HEK293 (cell line): ENCODE data around the gene TET1.

ENCODE experiments used
- EGR2 ChIP-seq: fragments of 450-650 bp; formaldehyde crosslinking; IDR thresholded peaks from 2 replicates; pipeline ENCODE4 v1.5.1; 2016; ENCODE audit warnings: low read depth, missing biosample characterization, missing genetic modification characterization
- GLI4 ChIP-seq: fragments of 450-650 bp; formaldehyde crosslinking; IDR thresholded peaks from 2 replicates; pipeline ENCODE4 v1.5.1; 2016; ENCODE audit warnings: missing biosample characterization, missing genetic modification characterization
- KLF17 ChIP-seq: fragments of 450-650 bp; formaldehyde crosslinking; IDR thresholded peaks from 2 replicates; pipeline ENCODE4 v1.5.1; 2016; ENCODE audit warnings: missing biosample characterization, missing genetic modification characterization
- PBX3 ChIP-seq: sonication (generic); formaldehyde crosslinking; IDR thresholded peaks from 2 replicates; pipeline ENCODE4 v1.8.1; 2022; ENCODE audit warnings: mild to moderate bottlenecking, moderate library complexity, missing genetic modification reagents
- PRDM1 ChIP-seq: fragments of 450-650 bp; formaldehyde crosslinking; IDR thresholded peaks from 2 replicates; pipeline ENCODE4; 2016; ENCODE audit warnings: missing biosample characterization, missing genetic modification characterization
- YY1 ChIP-seq: fragments of 450-650 bp; formaldehyde crosslinking; IDR thresholded peaks from 2 replicates; pipeline ENCODE4 v1.5.1; 2018; ENCODE audit warnings: missing biosample characterization, missing genetic modification characterization
- ZBTB20 ChIP-seq: fragments of 450-650 bp; formaldehyde crosslinking; IDR thresholded peaks from 2 replicates; pipeline ENCODE4 v1.5.1; 2016; ENCODE audit warnings: missing biosample characterization, missing genetic modification characterization
- ZBTB6 ChIP-seq: fragments of 450-650 bp; formaldehyde crosslinking; IDR thresholded peaks from 2 replicates; pipeline ENCODE4 v1.5.1; 2017; ENCODE audit warnings: missing biosample characterization, missing genetic modification characterization
- ZFP37 ChIP-seq: fragments of 450-650 bp; formaldehyde crosslinking; IDR thresholded peaks from 2 replicates; pipeline ENCODE4 v1.5.1; 2016; ENCODE audit warnings: missing biosample characterization, missing genetic modification characterization
- ZIC2 ChIP-seq: fragments of 450-650 bp; formaldehyde crosslinking; IDR thresholded peaks from 2 replicates; pipeline ENCODE4 v1.5.1; 2016; ENCODE audit warnings: missing biosample characterization, missing genetic modification characterization
- ZNF10 ChIP-seq: fragments of 450-650 bp; formaldehyde crosslinking; IDR thresholded peaks from 2 replicates; pipeline ENCODE4 v1.5.1; 2017; ENCODE audit warnings: missing biosample characterization, missing genetic modification characterization
- ZNF133 ChIP-seq: fragments of 450-650 bp; formaldehyde crosslinking; IDR thresholded peaks from 2 replicates; pipeline ENCODE4 v1.5.1; 2016; ENCODE audit warnings: missing biosample characterization, missing genetic modification characterization
- ZNF146 ChIP-seq: fragments of 450-650 bp; formaldehyde crosslinking; IDR thresholded peaks from 2 replicates; pipeline ENCODE4 v1.5.1; 2016; ENCODE audit warnings: missing biosample characterization, missing genetic modification characterization
- ZNF24 ChIP-seq: fragments of 450-650 bp; formaldehyde crosslinking; IDR thresholded peaks from 2 replicates; pipeline ENCODE4 v1.5.1; 2016; ENCODE audit warnings: missing biosample characterization, missing genetic modification characterization
- ZNF280D ChIP-seq: fragments of 450-650 bp; formaldehyde crosslinking; IDR thresholded peaks from 2 replicates; pipeline ENCODE4 v1.5.1; 2016; ENCODE audit warnings: missing biosample characterization, missing genetic modification characterization
- ZNF391 ChIP-seq: fragments of 450-650 bp; formaldehyde crosslinking; IDR thresholded peaks from 2 replicates; pipeline ENCODE4 v1.5.1; 2016; ENCODE audit warnings: low read depth, missing biosample characterization, missing genetic modification characterization, borderline replicate concordance
- ZNF398 ChIP-seq: fragments of 450-650 bp; formaldehyde crosslinking; IDR thresholded peaks from 2 replicates; pipeline ENCODE4 v1.5.1; 2017; ENCODE audit warnings: missing biosample characterization, missing genetic modification characterization
- ZNF501 ChIP-seq: fragments of 450-650 bp; formaldehyde crosslinking; IDR thresholded peaks from 2 replicates; pipeline ENCODE4 v1.5.1; 2016; ENCODE audit warnings: missing biosample characterization, missing genetic modification characterization
- ZNF514 ChIP-seq: fragments of 450-650 bp; formaldehyde crosslinking; IDR thresholded peaks from 2 replicates; pipeline ENCODE4 v1.5.1; 2016; ENCODE audit warnings: missing biosample characterization, missing genetic modification characterization
- ZNF518A ChIP-seq: fragments of 450-650 bp; formaldehyde crosslinking; conservative IDR thresholded peaks from 2 replicates; pipeline ENCODE4 v1.5.1; 2016; ENCODE audit warnings: low read depth, missing biosample characterization, missing genetic modification characterization
- ZNF558 ChIP-seq: fragments of 450-650 bp; formaldehyde crosslinking; IDR thresholded peaks from 2 replicates; pipeline ENCODE4 v1.5.1; 2016; ENCODE audit warnings: missing biosample characterization, missing genetic modification characterization
- ZNF843 ChIP-seq: fragments of 450-650 bp; formaldehyde crosslinking; IDR thresholded peaks from 2 replicates; pipeline ENCODE4 v1.5.1; 2016; ENCODE audit warnings: missing biosample characterization, missing genetic modification characterization
- ZXDB ChIP-seq: fragments of 450-650 bp; formaldehyde crosslinking; IDR thresholded peaks from 2 replicates; pipeline ENCODE4 v1.5.1; 2016; ENCODE audit warnings: missing biosample characterization, missing genetic modification characterization

Gene TET1

GRCh38 chr10:68720793-68721672 is 160.9 kb downstream of the TET1 start, which contains the start of gene CCAR1 (continued):
- TF ChIP-seq ZNF24 (tag by site-specific recombination), result peak; percentile 65; the same call in 1 of the 2 replicates
- peak; percentile 47; the same call in 1 of the 2 replicates for TF ChIP-seq ZNF391 (tag by site-specific recombination)
- TF ChIP-seq ZNF843 (tag by site-specific recombination), result 0 out of 2 replicates have a peak, but pooled peaks have one; percentile 25
- peak; percentile 42; the same call in 1 of the 2 replicates for TF ChIP-seq ZNF518A (tag by site-specific recombination)
- peak; percentile 74 for TF ChIP-seq ZNF10 (tag by site-specific recombination)
- TF ChIP-seq ZNF280D (tag by site-specific recombination), result no peak
- peak; percentile 91 for TF ChIP-seq PRDM1 (tag by site-specific recombination)
- peak; percentile 40; the same call in 1 of the 2 replicates for TF ChIP-seq ZIC2 (tag by site-specific recombination)
- peak; percentile 15; the same call in 1 of the 2 replicates for TF ChIP-seq ZNF558 (tag by site-specific recombination)
- peak; percentile 76; the same call in 1 of the 2 replicates for TF ChIP-seq ZBTB6 (tag by site-specific recombination)
- 0 out of 2 replicates have a peak, but pooled peaks have one; percentile 32 for TF ChIP-seq KLF17 (tag by site-specific recombination)
- no peak for TF ChIP-seq ZNF514 (tag by site-specific recombination)
- peak; percentile 81 for TF ChIP-seq YY1 (tag by site-specific recombination)
- peak; percentile 70 for TF ChIP-seq ZBTB20 (tag by site-specific recombination)
- peak; percentile 89 for TF ChIP-seq ZXDB (tag by site-specific recombination)
- peak; percentile 58; the same call in 1 of the 2 replicates for TF ChIP-seq ZFP37 (tag by site-specific recombination)
- peak; percentile 31; the same call in 1 of the 2 replicates for TF ChIP-seq EGR2 (tag by site-specific recombination)
- TF ChIP-seq GLI4 (tag by site-specific recombination), result 0 out of 2 replicates have a peak, but pooled peaks have one; percentile 28
- TF ChIP-seq ZNF133 (tag by site-specific recombination), result 0 out of 2 replicates have a peak, but pooled peaks have one; percentile 27
- peak; percentile 72; the same call in 1 of the 2 replicates for TF ChIP-seq ZNF501 (tag by site-specific recombination)
- TF ChIP-seq PBX3 (CRISPR knock-in tag), result peak; percentile 24; the same call in 1 of the 2 replicates
- TF ChIP-seq ZNF146 (tag by site-specific recombination), result 0 out of 2 replicates have a peak, but pooled peaks have one; percentile 17
- peak; percentile 91 for TF ChIP-seq ZNF398 (tag by site-specific recombination)
